Neural cell (in vitro differentiated cells): ENCODE data around the gene ZNF432.

Experiments used
- POLR2AphosphoS5 ChIP-seq: IDR thresholded peaks from 2 replicates; pipeline ENCODE4 v1.6.1; 2012
- TF ChIP-seq, protein P1 (sequence below): fragments of 450-650 bp; IDR thresholded peaks from 2 replicates; pipeline ENCODE4 v1.5.1; 2014; ENCODE audit warnings: antibody characterized with exemption, mild to moderate bottlenecking, moderate library complexity; ENCODE audit not compliant: poor library complexity, severe bottlenecking

DNA sequence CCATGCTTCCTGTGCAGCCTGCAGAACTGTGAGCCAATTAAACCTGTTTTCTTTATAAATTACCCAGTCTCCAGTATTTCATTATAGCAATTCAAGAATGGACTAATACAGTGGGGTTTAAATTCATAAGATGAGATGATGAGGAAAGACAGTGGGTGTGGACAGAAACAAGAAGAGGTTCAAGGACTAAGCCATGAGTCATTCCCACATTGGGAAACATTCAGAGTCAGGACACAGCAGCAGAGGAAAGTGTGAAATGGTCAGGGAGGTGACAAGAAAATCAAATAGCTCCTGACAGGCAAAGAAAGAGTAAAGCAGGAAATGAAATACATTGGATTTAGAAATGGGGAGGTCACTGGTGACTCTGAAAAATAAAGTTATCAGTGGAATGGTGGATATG lies 37.8 kb upstream of the ZNF432 start:
- TF ChIP-seq, protein P1, sequence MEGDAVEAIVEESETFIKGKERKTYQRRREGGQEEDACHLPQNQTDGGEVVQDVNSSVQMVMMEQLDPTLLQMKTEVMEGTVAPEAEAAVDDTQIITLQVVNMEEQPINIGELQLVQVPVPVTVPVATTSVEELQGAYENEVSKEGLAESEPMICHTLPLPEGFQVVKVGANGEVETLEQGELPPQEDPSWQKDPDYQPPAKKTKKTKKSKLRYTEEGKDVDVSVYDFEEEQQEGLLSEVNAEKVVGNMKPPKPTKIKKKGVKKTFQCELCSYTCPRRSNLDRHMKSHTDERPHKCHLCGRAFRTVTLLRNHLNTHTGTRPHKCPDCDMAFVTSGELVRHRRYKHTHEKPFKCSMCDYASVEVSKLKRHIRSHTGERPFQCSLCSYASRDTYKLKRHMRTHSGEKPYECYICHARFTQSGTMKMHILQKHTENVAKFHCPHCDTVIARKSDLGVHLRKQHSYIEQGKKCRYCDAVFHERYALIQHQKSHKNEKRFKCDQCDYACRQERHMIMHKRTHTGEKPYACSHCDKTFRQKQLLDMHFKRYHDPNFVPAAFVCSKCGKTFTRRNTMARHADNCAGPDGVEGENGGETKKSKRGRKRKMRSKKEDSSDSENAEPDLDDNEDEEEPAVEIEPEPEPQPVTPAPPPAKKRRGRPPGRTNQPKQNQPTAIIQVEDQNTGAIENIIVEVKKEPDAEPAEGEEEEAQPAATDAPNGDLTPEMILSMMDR = no peak
- TF ChIP-seq POLR2AphosphoS5 = no peak
